ENCODE measurements around the gene AGMO.

AGMO gene

DNA sequence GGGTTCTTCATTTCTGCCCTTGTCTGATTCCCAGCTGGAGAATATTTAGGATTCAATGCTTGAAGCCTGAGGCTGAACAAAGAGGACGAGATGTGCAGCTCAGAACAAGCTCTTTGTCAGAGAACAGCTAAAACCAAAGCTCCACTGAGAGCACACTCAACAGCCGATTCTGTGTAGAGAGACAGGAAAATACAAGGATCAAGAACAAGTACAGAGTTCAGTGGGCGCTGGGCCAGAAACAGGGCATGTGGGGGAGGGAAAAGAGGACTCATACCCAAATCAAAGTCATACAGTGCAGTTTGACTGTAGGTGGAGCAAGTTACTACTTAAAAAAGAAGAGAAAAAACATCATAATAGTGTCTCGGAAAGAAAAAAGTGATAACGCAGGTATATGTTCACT is at the start of gene AGMO:
Gene AGMO, minus strand, starts transcription at position 181 of the 400 bp plus-strand sequence.
- peaks cover 4% of the 10 kb centered on the region for H3K9me3 Mint-ChIP-seq
- no peaks in the 10 kb centered on the region for H3K36me3 Mint-ChIP-seq (ENCODE audit: low read depth)
- no peaks in the 10 kb centered on the region for H3K27me3 Mint-ChIP-seq
- H3K4me1 Mint-ChIP-seq (ENCODE audit: low read depth): no peaks in the 10 kb centered on the region
- no peak within 1 kb of the TSS for H3K27ac Mint-ChIP-seq
- no peak within 1 kb of the TSS for H3K4me3 Mint-ChIP-seq

DNA sequence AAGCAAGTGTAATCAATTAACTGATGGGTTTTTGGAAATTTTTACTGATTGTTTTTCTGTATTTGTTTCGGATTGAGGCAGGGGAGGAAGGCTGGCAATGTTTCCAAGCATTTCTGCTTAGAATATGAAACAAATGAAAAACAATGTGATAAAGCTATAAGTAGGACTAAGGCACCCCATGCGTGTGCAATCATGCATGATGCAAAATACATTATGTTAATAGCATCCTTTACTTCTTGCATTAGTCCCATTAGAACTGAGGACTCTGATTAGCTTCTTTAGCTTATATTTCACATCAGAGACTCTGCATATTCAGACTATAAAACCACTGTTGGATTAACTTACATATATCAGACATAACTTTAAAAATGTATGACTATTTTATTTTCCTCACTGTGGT is 48.7 kb upstream of the AGMO start:
- Mint-ChIP-seq H3K27ac (no peak overlapping the region), H3K4me3 (no peak overlapping the region), H3K9me3 (no peaks in the 10 kb centered on the region), H3K4me1 (ENCODE audit: low read depth) (no peaks in the 10 kb centered on the region), H3K27me3 (no peaks in the 10 kb centered on the region), H3K36me3 (ENCODE audit: low read depth) (no peaks in the 10 kb centered on the region)

DNA sequence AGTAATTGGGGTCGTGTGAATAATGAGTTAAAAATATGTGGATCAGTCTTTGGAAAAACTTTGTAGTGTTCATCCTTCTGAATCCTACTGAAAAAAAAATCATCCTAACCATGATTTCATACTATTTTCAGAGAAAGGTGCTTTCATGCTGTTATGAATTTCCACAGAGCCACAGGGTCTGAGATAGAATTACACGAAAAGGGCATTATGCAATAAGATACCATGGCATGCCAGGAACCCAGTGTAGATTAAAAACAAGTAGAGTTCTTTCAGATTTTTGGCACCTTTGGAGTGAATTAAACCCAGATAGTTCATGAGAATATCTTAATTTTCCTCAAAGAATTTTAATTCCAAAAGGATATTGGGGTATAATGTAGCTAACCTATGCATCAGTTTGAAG is 47.5 kb upstream of the AGMO start:
- H3K9me3 Mint-ChIP-seq: no peaks in the 10 kb centered on the region
- H3K4me1 Mint-ChIP-seq (ENCODE audit: low read depth): no peaks in the 10 kb centered on the region
- no peaks in the 10 kb centered on the region for H3K27me3 Mint-ChIP-seq

DNA sequence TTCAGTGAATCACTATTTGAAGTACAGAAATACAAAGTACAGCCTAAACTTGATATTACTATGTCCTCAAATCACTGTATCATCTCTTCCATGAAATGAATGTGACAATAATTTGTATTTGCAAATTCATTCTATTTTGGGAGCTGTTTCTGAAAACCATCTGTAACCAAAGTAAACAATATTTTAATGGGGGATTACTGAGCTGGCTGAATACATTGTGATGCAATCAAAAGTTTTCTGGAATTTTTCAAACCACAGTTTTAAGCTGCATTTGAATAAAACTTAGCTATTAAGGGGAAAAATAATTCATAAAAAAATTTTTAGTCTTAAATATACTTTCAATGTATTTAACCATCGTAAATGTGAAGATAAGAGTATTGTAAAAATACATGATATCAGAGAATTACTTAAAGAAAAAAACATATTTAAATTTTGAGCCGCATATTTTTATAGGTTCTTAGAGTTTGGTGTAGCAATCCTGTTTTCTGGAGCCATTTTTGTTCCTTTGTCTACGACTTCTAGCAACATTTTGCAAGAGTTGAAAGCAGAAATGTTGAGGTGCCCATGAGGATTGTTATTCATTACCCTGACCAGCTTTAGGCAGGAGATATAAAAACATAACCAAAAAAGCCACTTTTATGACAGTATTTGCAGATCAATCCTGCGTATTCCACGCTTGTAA is 45.9 kb upstream of the AGMO start:
- no peaks in the 10 kb centered on the region for H3K36me3 Mint-ChIP-seq (ENCODE audit: low read depth)
- H3K27ac Mint-ChIP-seq: no peak overlapping the region
- no peaks in the 10 kb centered on the region for H3K27me3 Mint-ChIP-seq
- H3K4me3 Mint-ChIP-seq: no peak overlapping the region
- H3K4me1 Mint-ChIP-seq (ENCODE audit: low read depth): no peaks in the 10 kb centered on the region
- peaks cover 5% of the 10 kb centered on the region for H3K9me3 Mint-ChIP-seq

More for the DNA sequence above, 47.5 kb upstream of the AGMO start:
- no peak overlapping the region for H3K27ac Mint-ChIP-seq
- no peak overlapping the region for H3K4me3 Mint-ChIP-seq
- H3K36me3 Mint-ChIP-seq (ENCODE audit: low read depth): no peaks in the 10 kb centered on the region

DNA sequence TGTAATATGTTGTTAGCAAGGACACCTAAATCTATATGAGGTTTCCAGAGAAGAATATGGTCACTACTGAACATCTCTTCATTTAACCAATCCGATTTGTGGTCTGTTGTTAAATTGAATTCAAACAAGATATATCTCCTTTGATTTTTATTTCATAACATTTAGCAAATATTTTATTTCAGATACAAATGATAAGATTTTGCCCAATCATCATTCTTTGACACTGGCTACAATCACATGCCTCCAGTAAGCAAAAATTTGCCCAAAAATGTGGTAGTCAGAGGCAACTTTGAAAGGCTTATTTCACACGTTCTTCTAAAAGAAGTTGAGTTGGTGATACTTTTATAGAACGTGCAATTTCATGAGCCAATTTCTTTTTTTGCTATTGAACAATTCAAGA is 44.7 kb upstream of the AGMO start:
- peaks cover 10% of the 10 kb centered on the region for H3K9me3 Mint-ChIP-seq
- no peak overlapping the region for H3K4me3 Mint-ChIP-seq
- H3K36me3 Mint-ChIP-seq (ENCODE audit: low read depth): no peaks in the 10 kb centered on the region
- H3K27me3 Mint-ChIP-seq: no peaks in the 10 kb centered on the region
- no peak overlapping the region for H3K27ac Mint-ChIP-seq
- H3K4me1 Mint-ChIP-seq (ENCODE audit: low read depth): no peaks in the 10 kb centered on the region

DNA sequence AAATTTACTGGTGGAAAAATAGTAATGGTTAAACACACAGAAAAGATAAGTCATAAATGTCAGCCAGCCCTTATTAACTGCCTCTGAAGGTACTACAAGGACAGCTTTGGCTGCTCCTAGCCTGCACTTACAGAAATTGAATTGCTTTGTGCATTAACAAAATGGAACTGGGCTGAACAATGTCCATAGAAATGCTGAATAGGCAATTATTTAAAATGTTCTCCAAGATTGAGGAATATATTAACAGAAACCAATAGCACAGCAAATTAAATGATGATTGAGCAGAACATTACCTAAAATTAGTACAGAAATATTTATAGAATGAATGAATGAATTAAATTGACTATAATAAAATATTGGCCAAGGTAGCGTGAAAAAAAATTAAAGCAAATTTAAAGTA is 42.4 kb upstream of the AGMO start:
- Mint-ChIP-seq H3K4me3 (no peak overlapping the region), H3K9me3 (peaks cover 10% of the 10 kb centered on the region), H3K4me1 (ENCODE audit: low read depth) (no peaks in the 10 kb centered on the region), H3K27ac (no peak overlapping the region), H3K27me3 (no peaks in the 10 kb centered on the region), H3K36me3 (ENCODE audit: low read depth) (no peaks in the 10 kb centered on the region)

DNA sequence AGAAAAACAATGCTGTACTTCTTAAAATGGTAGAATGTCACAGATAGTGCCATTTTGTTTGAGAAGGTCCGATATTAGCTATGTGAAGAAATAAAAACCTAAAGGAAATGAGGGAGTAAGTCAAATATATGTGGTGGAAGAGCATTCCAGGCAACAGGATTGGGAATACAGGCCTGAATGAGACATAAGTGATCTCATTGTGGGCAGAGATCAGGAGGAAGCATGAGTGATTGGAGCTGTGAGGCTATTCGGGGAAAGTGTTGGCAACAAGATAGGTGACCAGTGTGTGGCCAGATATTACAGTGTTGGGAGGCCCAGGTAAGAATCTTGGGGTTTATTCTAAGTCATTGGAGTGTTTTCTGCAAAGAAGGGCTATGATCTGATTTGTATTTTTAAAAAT is 41.3 kb upstream of the AGMO start:
- Mint-ChIP-seq H3K36me3 (ENCODE audit: low read depth) (no peaks in the 10 kb centered on the region), H3K27ac (no peak overlapping the region), H3K4me3 (no peak overlapping the region), H3K9me3 (peaks cover 10% of the 10 kb centered on the region), H3K27me3 (no peaks in the 10 kb centered on the region), H3K4me1 (ENCODE audit: low read depth) (no peaks in the 10 kb centered on the region)

DNA sequence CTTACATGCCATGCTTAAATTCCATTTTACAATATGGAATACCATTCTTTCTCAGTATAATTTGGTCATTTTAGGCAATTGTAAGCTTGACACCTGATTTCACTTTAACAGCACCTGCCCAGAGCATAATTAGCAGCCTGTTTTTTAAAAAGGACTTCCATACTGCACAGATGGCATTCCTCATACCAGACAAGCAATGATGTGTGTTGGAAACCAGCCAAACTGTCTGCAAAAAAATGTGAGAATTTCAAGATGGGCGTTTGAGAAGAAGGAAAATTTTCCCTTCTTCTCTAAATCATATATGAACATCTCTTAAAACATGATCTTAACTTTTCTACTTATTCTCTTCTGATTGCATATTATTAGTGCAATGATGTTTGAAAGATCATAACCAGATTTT is 40.4 kb upstream of the AGMO start:
- no peaks in the 10 kb centered on the region for H3K27me3 Mint-ChIP-seq
- H3K4me1 Mint-ChIP-seq (ENCODE audit: low read depth): no peaks in the 10 kb centered on the region
- H3K9me3 Mint-ChIP-seq: peaks cover 10% of the 10 kb centered on the region
- no peaks in the 10 kb centered on the region for H3K36me3 Mint-ChIP-seq (ENCODE audit: low read depth)
- H3K27ac Mint-ChIP-seq: no peak overlapping the region
- H3K4me3 Mint-ChIP-seq: no peak overlapping the region

DNA sequence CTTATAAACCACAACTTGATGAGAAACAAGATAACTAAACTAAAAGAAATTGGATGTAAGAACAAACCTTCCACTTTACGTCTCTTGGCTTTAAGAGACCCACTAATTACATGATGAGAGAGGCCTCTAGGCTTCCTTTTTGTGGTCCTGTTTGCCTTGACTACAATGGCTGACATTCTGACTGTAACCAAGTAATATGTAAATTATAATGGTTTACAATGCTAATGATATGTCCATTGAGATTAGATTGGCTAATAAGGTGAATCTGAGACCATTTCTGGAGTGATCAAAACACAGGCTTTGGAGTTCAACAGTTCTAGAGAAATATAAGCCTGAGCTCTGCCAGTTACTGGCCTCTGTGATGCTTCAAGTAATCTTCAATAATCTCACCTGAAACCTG is 39.4 kb upstream of the AGMO start:
- Mint-ChIP-seq H3K4me3 (no peak overlapping the region), H3K9me3 (peaks cover 13% of the 10 kb centered on the region), H3K36me3 (ENCODE audit: low read depth) (no peaks in the 10 kb centered on the region), H3K27ac (no peak overlapping the region), H3K27me3 (no peaks in the 10 kb centered on the region), H3K4me1 (ENCODE audit: low read depth) (no peaks in the 10 kb centered on the region)

DNA sequence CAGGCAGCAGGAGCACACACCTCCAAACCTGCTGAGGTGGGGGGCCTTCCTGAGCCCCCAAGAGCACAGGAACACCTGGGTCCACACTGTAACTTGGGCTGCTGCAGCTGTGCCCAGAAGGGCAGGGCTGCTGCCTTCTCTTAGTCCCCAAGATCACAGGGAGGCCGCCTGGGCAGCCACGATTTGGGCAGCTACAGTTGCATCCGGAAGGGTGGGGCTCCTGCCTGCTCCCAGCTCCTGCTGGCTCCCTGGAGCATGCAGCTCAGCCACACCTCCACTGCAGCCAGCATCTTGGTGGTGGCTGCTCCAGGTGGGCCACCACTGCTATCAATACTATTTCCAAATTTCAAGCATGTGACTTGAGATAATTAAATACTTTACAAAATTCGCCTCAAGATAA is 38.5 kb upstream of the AGMO start:
- H3K36me3 Mint-ChIP-seq (ENCODE audit: low read depth): no peaks in the 10 kb centered on the region
- no peak overlapping the region for H3K27ac Mint-ChIP-seq
- H3K27me3 Mint-ChIP-seq: no peaks in the 10 kb centered on the region
- H3K4me1 Mint-ChIP-seq (ENCODE audit: low read depth): no peaks in the 10 kb centered on the region
- H3K4me3 Mint-ChIP-seq: no peak overlapping the region
- H3K9me3 Mint-ChIP-seq: peaks cover 13% of the 10 kb centered on the region

DNA sequence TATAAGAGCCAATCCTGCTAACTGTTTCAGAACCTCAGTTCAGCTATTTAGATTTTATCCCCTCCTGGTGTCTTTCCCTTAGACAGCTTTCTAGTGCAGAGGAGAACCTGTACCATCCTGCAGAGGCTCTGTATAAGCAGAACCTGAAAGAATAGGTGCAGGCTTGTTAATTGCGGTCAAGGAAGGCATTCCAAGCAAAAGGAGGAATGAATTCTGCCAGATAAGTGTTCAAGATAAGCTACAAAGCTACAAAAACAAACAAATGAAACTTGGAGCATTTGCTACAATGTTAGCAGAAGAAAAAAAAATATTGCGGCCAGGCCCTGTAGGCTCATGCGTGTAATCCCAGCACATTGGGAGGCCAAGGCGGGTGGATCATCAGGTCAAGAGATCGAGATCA is 32.6 kb upstream of the AGMO start:
- H3K4me3 Mint-ChIP-seq: no peak overlapping the region
- peaks cover 13% of the 10 kb centered on the region for H3K9me3 Mint-ChIP-seq
- no peak overlapping the region for H3K27ac Mint-ChIP-seq
- no peaks in the 10 kb centered on the region for H3K27me3 Mint-ChIP-seq
- H3K4me1 Mint-ChIP-seq (ENCODE audit: low read depth): no peaks in the 10 kb centered on the region
- H3K36me3 Mint-ChIP-seq (ENCODE audit: low read depth): no peaks in the 10 kb centered on the region

DNA sequence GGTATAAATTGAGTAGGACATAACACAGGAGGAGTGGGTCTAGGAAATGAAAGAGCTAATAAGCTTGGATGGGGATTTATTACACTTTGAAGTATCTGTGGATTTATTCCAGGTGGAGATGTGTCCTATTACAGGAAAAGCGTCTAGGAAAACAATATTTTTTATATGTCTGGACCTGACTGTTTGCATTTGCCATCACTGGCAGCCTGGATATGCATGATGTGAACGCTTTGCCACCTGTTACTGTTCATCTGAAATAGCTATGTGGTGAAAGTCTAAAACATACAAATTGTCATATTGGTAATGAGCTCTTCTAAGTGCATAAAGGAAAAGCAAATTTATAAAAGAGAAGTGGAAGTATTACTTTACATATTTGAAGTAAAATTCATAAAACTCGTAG is 31.6 kb upstream of the AGMO start:
- no peak overlapping the region for H3K27ac Mint-ChIP-seq

DNA sequence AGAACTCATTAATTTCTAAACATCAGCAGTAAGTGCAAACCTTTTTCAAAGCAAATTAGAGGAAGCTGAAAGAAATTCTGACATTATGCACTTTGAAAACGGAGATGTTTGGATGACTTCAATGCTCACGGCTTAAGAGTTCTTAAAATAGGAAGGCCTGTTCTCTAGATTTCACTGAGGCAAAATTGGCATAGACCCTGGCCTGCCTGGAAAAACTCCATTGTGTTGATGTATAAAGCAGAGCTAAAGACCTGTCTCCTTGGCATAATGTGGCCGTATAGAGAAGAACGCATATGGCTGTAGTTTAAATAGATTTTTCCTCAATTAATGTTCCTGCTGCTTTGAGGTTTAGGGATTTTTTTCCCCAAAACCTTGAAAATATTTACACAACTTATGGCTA is 24.5 kb upstream of the AGMO start:
- H3K4me1 Mint-ChIP-seq (ENCODE audit: low read depth): no peaks in the 10 kb centered on the region
- H3K9me3 Mint-ChIP-seq: peaks cover 8% of the 10 kb centered on the region
- H3K4me3 Mint-ChIP-seq: no peak overlapping the region
- no peak overlapping the region for H3K27ac Mint-ChIP-seq
- H3K27me3 Mint-ChIP-seq: no peaks in the 10 kb centered on the region
- H3K36me3 Mint-ChIP-seq (ENCODE audit: low read depth): no peaks in the 10 kb centered on the region

More for the DNA sequence above, 31.6 kb upstream of the AGMO start:
- Mint-ChIP-seq H3K4me3 (no peak overlapping the region), H3K4me1 (ENCODE audit: low read depth) (no peaks in the 10 kb centered on the region), H3K9me3 (peaks cover 13% of the 10 kb centered on the region), H3K36me3 (ENCODE audit: low read depth) (no peaks in the 10 kb centered on the region), H3K27me3 (no peaks in the 10 kb centered on the region)

DNA sequence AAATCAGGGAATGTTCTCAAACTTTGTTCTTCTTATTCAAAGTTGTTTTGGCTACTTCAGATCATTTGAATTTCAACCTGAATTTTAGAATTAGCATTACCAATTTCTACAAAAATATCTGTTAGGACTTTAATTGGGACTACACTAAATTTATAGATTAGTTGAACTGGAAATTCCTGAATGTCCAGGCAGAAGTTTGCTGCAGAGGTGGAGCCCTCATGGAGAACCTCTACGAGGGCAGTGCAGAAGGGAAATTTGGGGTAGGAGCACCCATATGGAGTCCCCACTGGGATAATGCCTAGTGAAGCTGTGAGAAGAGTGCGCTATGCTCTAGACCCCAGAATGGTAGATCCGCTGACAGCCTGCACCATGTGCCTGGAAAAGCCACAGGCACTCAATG is 22.8 kb upstream of the AGMO start:
- H3K36me3 Mint-ChIP-seq (ENCODE audit: low read depth): no peaks in the 10 kb centered on the region
- H3K27me3 Mint-ChIP-seq: no peaks in the 10 kb centered on the region
- no peaks in the 10 kb centered on the region for H3K4me1 Mint-ChIP-seq (ENCODE audit: low read depth)
- H3K27ac Mint-ChIP-seq: no peak overlapping the region
- no peak overlapping the region for H3K4me3 Mint-ChIP-seq
- peaks cover 8% of the 10 kb centered on the region for H3K9me3 Mint-ChIP-seq

DNA sequence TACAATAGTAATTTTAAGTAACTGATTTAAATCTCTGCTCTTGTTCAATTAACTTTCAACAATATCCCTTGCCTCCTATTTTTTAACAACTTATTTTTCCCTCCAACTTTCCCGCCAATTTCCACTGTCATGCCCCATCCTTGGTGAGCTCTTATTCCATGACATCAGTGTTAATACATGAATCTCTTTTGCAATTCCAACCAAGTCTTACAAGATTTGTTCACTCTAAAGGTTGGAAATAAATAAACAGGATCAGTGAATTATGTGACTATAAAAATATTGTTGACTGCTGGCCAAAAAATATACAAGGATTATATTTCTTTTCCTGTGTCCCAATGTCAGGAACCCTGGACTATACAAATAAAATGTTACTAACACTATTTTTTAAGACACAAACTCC is 21.0 kb upstream of the AGMO start:
- peaks cover 15% of the 10 kb centered on the region for H3K9me3 Mint-ChIP-seq
- H3K27me3 Mint-ChIP-seq: no peaks in the 10 kb centered on the region
- no peak overlapping the region for H3K27ac Mint-ChIP-seq
- H3K36me3 Mint-ChIP-seq (ENCODE audit: low read depth): no peaks in the 10 kb centered on the region
- no peaks in the 10 kb centered on the region for H3K4me1 Mint-ChIP-seq (ENCODE audit: low read depth)
- no peak overlapping the region for H3K4me3 Mint-ChIP-seq

DNA sequence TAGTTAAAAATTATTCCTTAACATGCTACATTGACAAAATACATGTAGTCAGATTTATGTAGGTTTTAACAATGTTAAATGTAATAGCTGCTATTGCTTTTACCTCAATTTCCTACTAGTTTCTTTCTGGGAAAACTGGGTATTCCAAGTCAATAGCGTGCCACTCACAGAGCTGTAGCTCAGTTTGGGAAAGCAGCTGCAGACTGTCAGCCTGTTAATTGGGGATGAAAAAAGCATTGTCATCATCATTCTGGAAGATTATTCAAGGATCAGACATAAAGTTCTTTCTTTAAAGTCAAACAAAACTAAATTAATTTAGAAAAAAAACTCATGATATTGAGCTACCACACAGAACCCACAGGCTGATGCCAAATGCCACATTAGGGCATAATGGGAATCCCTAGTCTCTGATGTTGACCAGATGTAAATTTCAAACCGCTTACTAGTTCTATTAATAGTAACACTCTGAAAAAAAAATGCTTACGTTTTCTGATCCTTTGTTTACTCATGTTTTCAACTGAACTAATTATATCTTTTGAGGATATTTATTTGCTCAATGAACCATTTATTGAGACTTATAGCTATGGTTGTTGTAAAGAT is 19.6 kb upstream of the AGMO start:
- H3K4me3 Mint-ChIP-seq: no peak overlapping the region
- H3K27ac Mint-ChIP-seq: no peak overlapping the region
- no peaks in the 10 kb centered on the region for H3K27me3 Mint-ChIP-seq
- no peaks in the 10 kb centered on the region for H3K36me3 Mint-ChIP-seq (ENCODE audit: low read depth)
- no peaks in the 10 kb centered on the region for H3K4me1 Mint-ChIP-seq (ENCODE audit: low read depth)
- H3K9me3 Mint-ChIP-seq: peaks cover 19% of the 10 kb centered on the region
